WTC11 (cell line): ENCODE results near the gene FADS6. TPM values are rescaled to one million over a fixed set of nuclear protein-coding genes. Genes with fewer than 3 reads are reported as not detected.

Experiments used
- ATAC-seq: fragments of 200-7000 bp; cut with Tn5 transposase; 2 replicates; pipeline ENCODE4 v1.10.0; 2021; ENCODE audit warnings: mild to moderate bottlenecking, moderate library complexity
- CTCF ChIA-PET: fragments of 300-600 bp; sonication (Branson Sonifier 250); formaldehyde crosslinking; loops from one replicate; lab custom pipeline; 2021; ENCODE audit warnings: antibody characterized with exemption; lab: Charles Lee
- POLR2A ChIA-PET: fragments of 350-600 bp; sonication (Branson Sonifier 250); formaldehyde crosslinking; loops from one replicate; lab custom pipeline; 2021; ENCODE audit warnings: antibody characterized with exemption; lab: Charles Lee
- DNase-seq: peaks from one replicate; pipeline ENCODE4 v3.0.0; 2021; ENCODE audit warnings: low spot score
- H3K27ac Mint-ChIP-seq: 2 replicates; pipeline ENCODE4 v1.8.0; 2021; ENCODE audit warnings: mixed read lengths
- H3K27me3 Mint-ChIP-seq: 2 replicates; pipeline ENCODE4 v1.8.0; 2021; ENCODE audit warnings: low read depth, mild to moderate bottlenecking, moderate library complexity, mixed read lengths
- H3K36me3 Mint-ChIP-seq: 2 replicates; pipeline ENCODE4 v1.8.0; 2021; ENCODE audit warnings: mixed read lengths
- H3K4me1 Mint-ChIP-seq: 2 replicates; pipeline ENCODE4 v1.8.0; 2022; ENCODE audit warnings: mixed read lengths
- H3K4me3 Mint-ChIP-seq: 2 replicates; pipeline ENCODE4 v1.8.0; 2021; ENCODE audit warnings: mild to moderate bottlenecking, moderate library complexity, mixed read lengths
- H3K9me3 Mint-ChIP-seq: 2 replicates; pipeline ENCODE4 v1.8.0; 2021; ENCODE audit warnings: mixed read lengths
- ATF1 ChIP-seq: sonication (generic); formaldehyde crosslinking; IDR thresholded peaks from 2 replicates; pipeline ENCODE4 v1.8.1; 2023; ENCODE audit warnings: mild to moderate bottlenecking, moderate library complexity, missing genetic modification reagents
- CREB1 ChIP-seq: sonication (generic); formaldehyde crosslinking; IDR thresholded peaks from 2 replicates; pipeline ENCODE4 v1.8.0; 2023; ENCODE audit warnings: mild to moderate bottlenecking, missing genetic modification reagents
- ETV6 ChIP-seq: sonication (generic); formaldehyde crosslinking; IDR thresholded peaks from 2 replicates; pipeline ENCODE4 v1.8.1; 2022; ENCODE audit warnings: mild to moderate bottlenecking, missing genetic modification reagents
- FOXK1 ChIP-seq: sonication (generic); formaldehyde crosslinking; IDR thresholded peaks from 2 replicates; pipeline ENCODE4 v1.8.0; 2022; ENCODE audit warnings: mild to moderate bottlenecking, moderate library complexity, missing genetic modification reagents
- GABPB1 ChIP-seq: sonication (generic); formaldehyde crosslinking; IDR thresholded peaks from 2 replicates; pipeline ENCODE4 v1.8.1; 2023; ENCODE audit warnings: mild to moderate bottlenecking, missing genetic modification reagents
- GRHL2 ChIP-seq: fragments of 250-450 bp; sonication (Bioruptor Pico); IDR thresholded peaks from 2 replicates; pipeline ENCODE4 v1.8.0; 2022; ENCODE audit warnings: mild to moderate bottlenecking, moderate library complexity; ENCODE audit not compliant: insufficient replicate concordance, severe bottlenecking
- NFATC4 ChIP-seq: fragments of 250-450 bp; sonication (Bioruptor Pico); IDR thresholded peaks from 2 replicates; pipeline ENCODE4 v1.9.0; 2021; ENCODE audit warnings: mild to moderate bottlenecking
- NR3C1 ChIP-seq: sonication (generic); formaldehyde crosslinking; conservative IDR thresholded peaks from 2 replicates; pipeline ENCODE4 v1.8.1; 2023; ENCODE audit warnings: low read depth, mild to moderate bottlenecking, missing genetic modification reagents
- SOX15 ChIP-seq: fragments of 250-450 bp; sonication (Bioruptor Pico); IDR thresholded peaks from 2 replicates; pipeline ENCODE4 v1.9.0; 2021; ENCODE audit warnings: mild to moderate bottlenecking
- ZNF317 ChIP-seq: sonication (generic); formaldehyde crosslinking; IDR thresholded peaks from 2 replicates; pipeline ENCODE4 v1.8.1; 2023; ENCODE audit warnings: low read depth, mild to moderate bottlenecking, moderate library complexity, missing genetic modification reagents, borderline replicate concordance
- ZNF396 ChIP-seq: fragments of 250-450 bp; sonication (Bioruptor Pico); IDR thresholded peaks from 2 replicates; pipeline ENCODE4 v1.8.0; 2021; ENCODE audit warnings: mild to moderate bottlenecking, moderate library complexity, borderline replicate concordance
- ZNF416 ChIP-seq: fragments of 250-450 bp; sonication (Bioruptor Pico); IDR thresholded peaks from 2 replicates; pipeline ENCODE4 v1.9.0; 2021; ENCODE audit warnings: mild to moderate bottlenecking, inconsistent platforms
- total RNA-seq: library from RNA; stranded (reverse); gene quantifications from 3 replicates; pipeline ENCODE4 v1.2.3, GENCODE V29; 2021
- TF ChIP-seq, protein P1 (sequence below): fragments of 250-450 bp; sonication (Bioruptor Pico); IDR thresholded peaks from 2 replicates; pipeline ENCODE4 v1.9.0; 2021; ENCODE audit warnings: mild to moderate bottlenecking, borderline replicate concordance
- TF ChIP-seq, protein P2 (sequence below): sonication (generic); formaldehyde crosslinking; IDR thresholded peaks from 2 replicates; pipeline ENCODE4 v1.8.1; 2023; ENCODE audit warnings: mild to moderate bottlenecking, missing genetic modification reagents, moderate library complexity
- TF ChIP-seq, protein P3 (sequence below): sonication (generic); formaldehyde crosslinking; IDR thresholded peaks from 2 replicates; pipeline ENCODE4 v1.8.1; 2022; ENCODE audit warnings: mild to moderate bottlenecking, moderate library complexity, missing genetic modification reagents
- TF ChIP-seq, protein P4 (sequence below): sonication (generic); formaldehyde crosslinking; IDR thresholded peaks from 2 replicates; pipeline ENCODE4 v1.8.1; 2023; ENCODE audit warnings: mild to moderate bottlenecking, missing genetic modification reagents, moderate library complexity
- TF ChIP-seq, protein P5 (sequence below): fragments of 250-450 bp; sonication (Bioruptor Pico); IDR thresholded peaks from 2 replicates; pipeline ENCODE4 v2.1.2; 2022; ENCODE audit warnings: mild to moderate bottlenecking, moderate library complexity
- TF ChIP-seq, protein P6 (sequence below): sonication (generic); formaldehyde crosslinking; IDR thresholded peaks from 2 replicates; pipeline ENCODE4 v1.8.1; 2022; ENCODE audit warnings: low read depth, mild to moderate bottlenecking, moderate library complexity, missing genetic modification reagents, borderline replicate concordance

FADS6 gene
- total RNA-seq, 1 experiment from 2014 or later = 1.2 TPM

DNA sequence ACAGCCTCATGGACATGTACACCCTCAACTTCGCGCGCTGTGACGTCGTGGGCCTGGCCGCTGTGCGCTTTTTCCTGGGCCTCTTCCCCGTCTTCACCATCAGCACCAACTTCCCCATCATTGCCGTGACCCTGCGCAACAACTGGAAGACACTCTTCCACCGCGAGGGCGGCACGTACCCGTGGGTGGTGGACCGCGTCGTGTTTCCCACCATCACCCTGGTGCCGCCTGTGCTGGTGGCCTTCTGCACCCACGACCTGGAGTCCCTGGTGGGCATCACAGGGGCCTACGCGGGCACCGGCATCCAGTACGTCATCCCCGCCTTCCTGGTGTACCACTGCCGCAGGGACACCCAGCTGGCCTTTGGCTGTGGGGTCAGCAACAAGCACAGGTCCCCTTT, 57.2 kb downstream of the FADS6 start (continued):
- no peak for TF ChIP-seq NR3C1 (CRISPR knock-in tag)
- TF ChIP-seq, protein P1, sequence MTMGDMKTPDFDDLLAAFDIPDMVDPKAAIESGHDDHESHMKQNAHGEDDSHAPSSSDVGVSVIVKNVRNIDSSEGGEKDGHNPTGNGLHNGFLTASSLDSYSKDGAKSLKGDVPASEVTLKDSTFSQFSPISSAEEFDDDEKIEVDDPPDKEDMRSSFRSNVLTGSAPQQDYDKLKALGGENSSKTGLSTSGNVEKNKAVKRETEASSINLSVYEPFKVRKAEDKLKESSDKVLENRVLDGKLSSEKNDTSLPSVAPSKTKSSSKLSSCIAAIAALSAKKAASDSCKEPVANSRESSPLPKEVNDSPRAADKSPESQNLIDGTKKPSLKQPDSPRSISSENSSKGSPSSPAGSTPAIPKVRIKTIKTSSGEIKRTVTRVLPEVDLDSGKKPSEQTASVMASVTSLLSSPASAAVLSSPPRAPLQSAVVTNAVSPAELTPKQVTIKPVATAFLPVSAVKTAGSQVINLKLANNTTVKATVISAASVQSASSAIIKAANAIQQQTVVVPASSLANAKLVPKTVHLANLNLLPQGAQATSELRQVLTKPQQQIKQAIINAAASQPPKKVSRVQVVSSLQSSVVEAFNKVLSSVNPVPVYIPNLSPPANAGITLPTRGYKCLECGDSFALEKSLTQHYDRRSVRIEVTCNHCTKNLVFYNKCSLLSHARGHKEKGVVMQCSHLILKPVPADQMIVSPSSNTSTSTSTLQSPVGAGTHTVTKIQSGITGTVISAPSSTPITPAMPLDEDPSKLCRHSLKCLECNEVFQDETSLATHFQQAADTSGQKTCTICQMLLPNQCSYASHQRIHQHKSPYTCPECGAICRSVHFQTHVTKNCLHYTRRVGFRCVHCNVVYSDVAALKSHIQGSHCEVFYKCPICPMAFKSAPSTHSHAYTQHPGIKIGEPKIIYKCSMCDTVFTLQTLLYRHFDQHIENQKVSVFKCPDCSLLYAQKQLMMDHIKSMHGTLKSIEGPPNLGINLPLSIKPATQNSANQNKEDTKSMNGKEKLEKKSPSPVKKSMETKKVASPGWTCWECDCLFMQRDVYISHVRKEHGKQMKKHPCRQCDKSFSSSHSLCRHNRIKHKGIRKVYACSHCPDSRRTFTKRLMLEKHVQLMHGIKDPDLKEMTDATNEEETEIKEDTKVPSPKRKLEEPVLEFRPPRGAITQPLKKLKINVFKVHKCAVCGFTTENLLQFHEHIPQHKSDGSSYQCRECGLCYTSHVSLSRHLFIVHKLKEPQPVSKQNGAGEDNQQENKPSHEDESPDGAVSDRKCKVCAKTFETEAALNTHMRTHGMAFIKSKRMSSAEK = no peak
- no peak for TF ChIP-seq NFATC4 (CRISPR knock-in tag)

DNA sequence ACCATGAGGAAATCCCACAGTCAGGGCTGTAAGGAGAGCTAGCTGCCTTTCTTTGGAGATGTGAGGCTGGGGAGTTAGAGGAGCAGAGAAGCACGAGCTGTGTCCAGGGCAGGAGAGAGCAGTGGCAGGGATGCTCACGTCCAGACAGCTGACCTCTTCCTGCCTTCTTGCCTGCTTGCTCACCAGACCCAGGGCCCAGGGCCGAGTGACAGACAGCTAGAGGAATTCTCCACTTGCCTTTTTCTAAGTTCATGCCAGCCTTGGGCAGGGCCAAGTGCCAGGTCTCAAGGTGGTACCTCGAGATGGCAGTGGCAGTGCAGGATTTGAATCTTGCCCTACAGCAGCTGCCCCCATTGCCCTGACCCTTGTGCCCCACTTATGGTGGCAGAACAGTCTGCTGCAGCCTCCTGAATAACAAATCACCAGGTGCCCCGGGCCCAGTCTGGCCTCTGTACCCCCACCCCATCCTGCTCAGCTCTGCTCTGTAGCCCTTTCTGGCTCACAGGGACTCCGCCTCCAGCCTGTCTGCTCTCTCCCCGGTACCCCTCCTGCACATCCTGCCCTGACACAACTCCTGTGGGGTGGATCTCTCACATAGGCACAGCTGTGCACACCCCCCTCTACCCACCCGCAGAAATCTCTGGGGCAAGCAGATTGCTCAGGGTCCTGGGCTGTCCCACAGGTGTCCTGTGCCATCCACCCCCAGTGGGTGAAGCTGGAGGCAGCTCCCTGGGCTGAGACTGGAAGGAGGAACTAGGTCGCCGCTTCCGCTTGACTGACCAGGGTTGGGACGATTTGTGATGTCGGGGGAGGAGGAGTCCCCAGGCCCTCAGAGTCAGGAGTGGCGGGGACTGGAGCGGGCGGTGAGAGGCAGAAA, 59.7 kb downstream of the FADS6 start:
- ATAC-seq = no peak
- no peaks in the 10 kb centered on the region; the same call in 1 of the 2 replicates for H3K36me3 Mint-ChIP-seq
- POLR2A ChIA-PET = no interaction called here
- TF ChIP-seq ZNF396 (CRISPR knock-in tag) (no peak), GRHL2 (CRISPR knock-in tag) (no peak)
- TF ChIP-seq, protein P2, sequence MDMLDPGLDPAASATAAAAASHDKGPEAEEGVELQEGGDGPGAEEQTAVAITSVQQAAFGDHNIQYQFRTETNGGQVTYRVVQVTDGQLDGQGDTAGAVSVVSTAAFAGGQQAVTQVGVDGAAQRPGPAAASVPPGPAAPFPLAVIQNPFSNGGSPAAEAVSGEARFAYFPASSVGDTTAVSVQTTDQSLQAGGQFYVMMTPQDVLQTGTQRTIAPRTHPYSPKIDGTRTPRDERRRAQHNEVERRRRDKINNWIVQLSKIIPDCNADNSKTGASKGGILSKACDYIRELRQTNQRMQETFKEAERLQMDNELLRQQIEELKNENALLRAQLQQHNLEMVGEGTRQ = no peak
- TF ChIP-seq, protein P3, sequence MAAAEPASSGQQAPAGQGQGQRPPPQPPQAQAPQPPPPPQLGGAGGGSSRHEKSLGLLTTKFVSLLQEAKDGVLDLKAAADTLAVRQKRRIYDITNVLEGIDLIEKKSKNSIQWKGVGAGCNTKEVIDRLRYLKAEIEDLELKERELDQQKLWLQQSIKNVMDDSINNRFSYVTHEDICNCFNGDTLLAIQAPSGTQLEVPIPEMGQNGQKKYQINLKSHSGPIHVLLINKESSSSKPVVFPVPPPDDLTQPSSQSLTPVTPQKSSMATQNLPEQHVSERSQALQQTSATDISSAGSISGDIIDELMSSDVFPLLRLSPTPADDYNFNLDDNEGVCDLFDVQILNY = no peak
- TF ChIP-seq, protein P4, sequence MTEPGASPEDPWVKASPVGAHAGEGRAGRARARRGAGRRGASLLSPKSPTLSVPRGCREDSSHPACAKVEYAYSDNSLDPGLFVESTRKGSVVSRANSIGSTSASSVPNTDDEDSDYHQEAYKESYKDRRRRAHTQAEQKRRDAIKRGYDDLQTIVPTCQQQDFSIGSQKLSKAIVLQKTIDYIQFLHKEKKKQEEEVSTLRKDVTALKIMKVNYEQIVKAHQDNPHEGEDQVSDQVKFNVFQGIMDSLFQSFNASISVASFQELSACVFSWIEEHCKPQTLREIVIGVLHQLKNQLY = no peak
- no peaks in the 10 kb centered on the region for H3K4me1 Mint-ChIP-seq
- H3K27me3 Mint-ChIP-seq = no peaks in the 10 kb centered on the region
- H3K9me3 Mint-ChIP-seq = no peaks in the 10 kb centered on the region
- H3K27ac Mint-ChIP-seq = no peak overlapping the region
- DNase-seq = no peak
- no peak overlapping the region for H3K4me3 Mint-ChIP-seq
- CTCF ChIA-PET = interaction anchor here (0.8 to 5.1 kb wide), 7 partner anchors 9 to 176 kb away, joined by 3 to 31 read pairs (median 6); partner anchors contain the start of gene RAB37

DNA sequence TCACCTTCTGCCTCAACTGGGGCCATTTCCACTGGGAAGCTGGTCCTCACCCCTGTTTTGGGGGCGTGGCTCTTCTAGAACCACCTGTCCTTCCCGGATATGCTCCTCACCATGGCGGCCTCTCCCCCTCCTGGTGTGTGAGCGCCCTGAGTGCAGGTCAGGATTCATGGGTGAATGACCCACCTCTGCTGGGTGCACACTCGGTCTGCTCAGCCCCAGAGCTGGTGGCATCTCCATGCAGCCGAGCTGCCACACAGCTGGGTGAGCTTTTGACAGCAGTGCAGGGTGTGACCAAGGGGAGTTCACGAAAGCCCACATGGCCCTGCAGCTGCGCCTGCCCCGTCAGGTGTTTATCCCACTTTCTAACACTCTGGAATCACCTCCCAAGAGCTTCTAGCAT, 61.0 kb downstream of the FADS6 start:
- H3K9me3 Mint-ChIP-seq = no peaks in the 10 kb centered on the region
- no peaks in the 10 kb centered on the region for H3K4me1 Mint-ChIP-seq
- H3K36me3 Mint-ChIP-seq = no peaks in the 10 kb centered on the region; the same call in 1 of the 2 replicates
- no peak overlapping the region for H3K4me3 Mint-ChIP-seq
- H3K27me3 Mint-ChIP-seq = no peaks in the 10 kb centered on the region
- ChIA-PET POLR2A (no interaction called here), CTCF (interaction anchor here (1.1 to 5.1 kb wide), 4 partner anchors 8 to 29 kb away, joined by 4 to 31 read pairs (median 11); no protein-coding TSS in a partner anchor)
- no peak for ATAC-seq
- H3K27ac Mint-ChIP-seq = no peak overlapping the region; the same call in 1 of the 2 replicates
- DNase-seq = no peak
- no peak for TF ChIP-seq ZNF317 (CRISPR knock-in tag)
- TF ChIP-seq SOX15 (CRISPR knock-in tag) = no peak
- TF ChIP-seq, protein P5, sequence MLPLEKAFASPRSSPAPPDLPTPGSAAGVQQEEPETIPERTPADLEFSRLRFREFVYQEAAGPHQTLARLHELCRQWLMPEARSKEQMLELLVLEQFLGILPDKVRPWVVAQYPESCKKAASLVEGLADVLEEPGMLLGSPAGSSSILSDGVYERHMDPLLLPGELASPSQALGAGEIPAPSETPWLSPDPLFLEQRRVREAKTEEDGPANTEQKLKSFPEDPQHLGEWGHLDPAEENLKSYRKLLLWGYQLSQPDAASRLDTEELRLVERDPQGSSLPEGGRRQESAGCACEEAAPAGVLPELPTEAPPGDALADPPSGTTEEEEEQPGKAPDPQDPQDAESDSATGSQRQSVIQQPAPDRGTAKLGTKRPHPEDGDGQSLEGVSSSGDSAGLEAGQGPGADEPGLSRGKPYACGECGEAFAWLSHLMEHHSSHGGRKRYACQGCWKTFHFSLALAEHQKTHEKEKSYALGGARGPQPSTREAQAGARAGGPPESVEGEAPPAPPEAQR (CRISPR knock-in tag) = no peak
- no peak for TF ChIP-seq ETV6 (CRISPR knock-in tag)
- no peak for TF ChIP-seq ATF1 (CRISPR knock-in tag)
- TF ChIP-seq, protein P6, sequence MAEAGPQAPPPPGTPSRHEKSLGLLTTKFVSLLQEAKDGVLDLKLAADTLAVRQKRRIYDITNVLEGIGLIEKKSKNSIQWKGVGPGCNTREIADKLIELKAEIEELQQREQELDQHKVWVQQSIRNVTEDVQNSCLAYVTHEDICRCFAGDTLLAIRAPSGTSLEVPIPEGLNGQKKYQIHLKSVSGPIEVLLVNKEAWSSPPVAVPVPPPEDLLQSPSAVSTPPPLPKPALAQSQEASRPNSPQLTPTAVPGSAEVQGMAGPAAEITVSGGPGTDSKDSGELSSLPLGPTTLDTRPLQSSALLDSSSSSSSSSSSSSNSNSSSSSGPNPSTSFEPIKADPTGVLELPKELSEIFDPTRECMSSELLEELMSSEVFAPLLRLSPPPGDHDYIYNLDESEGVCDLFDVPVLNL = no peak
- TF ChIP-seq NFATC4 (CRISPR knock-in tag) = no peak
- no peak for TF ChIP-seq GABPB1 (CRISPR knock-in tag)
- TF ChIP-seq CREB1 (CRISPR knock-in tag) = no peak
- no peak for TF ChIP-seq FOXK1 (CRISPR knock-in tag)
- TF ChIP-seq ZNF416 (CRISPR knock-in tag) = no peak
